ENCODE measurements around the gene HSD17B13. TPM values are rescaled to one million over a fixed set of nuclear protein-coding genes. Genes with fewer than 3 reads are reported as not detected.
A peak's percentile ranks its signal among the peaks of the same experiment; 100 is the strongest.

HSD17B13 gene
- total and polyA plus RNA-seq, 2 of the 13 experiments (the other 11 are each of a cell fraction or from before 2014, with no cell fraction given) = 0.04 to 0.15 TPM

GRCh38 chr4:87270144-87270543, 52.5 kb downstream of the HSD17B13 start (continued):
- TF ChIP-seq NFKBIZ (CRISPR knock-in tag; IDR thresholded peaks at IDR 0.05) (no peak), RXRB (CRISPR knock-in tag; IDR thresholded peaks at IDR 0.05; ENCODE audit: borderline replicate concordance) (0 out of 2 replicates have a peak, but pooled peaks have one; percentile 15), MBNL3 (CRISPR knock-in tag; conservative IDR thresholded peaks at IDR 0.05) (no peak), POGZ (CRISPR knock-in tag; IDR thresholded peaks at IDR 0.05) (no peak), CREB3 (CRISPR knock-in tag; IDR thresholded peaks at IDR 0.05) (no peak), KLF6 (CRISPR knock-in tag; IDR thresholded peaks at IDR 0.05) (no peak), ATF5 (CRISPR knock-in tag; IDR thresholded peaks at IDR 0.05; ENCODE audit: low read depth) (no peak), RAD21 (CRISPR knock-in tag; IDR thresholded peaks at IDR 0.05) (peak; percentile 87), CBFB (CRISPR knock-in tag; IDR thresholded peaks at IDR 0.05) (no peak), SP5 (CRISPR knock-in tag; IDR thresholded peaks at IDR 0.05; ENCODE audit: borderline replicate concordance, low read depth) (no peak), PCBP1 (IDR thresholded peaks at IDR 0.05; ENCODE audit: borderline replicate concordance, low read depth, low read length) (no peak), SMAD1 (CRISPR knock-in tag; IDR thresholded peaks at IDR 0.05; ENCODE audit: borderline replicate concordance, low read depth) (no peak), CTCF (CRISPR knock-in tag; IDR thresholded peaks at IDR 0.05) (peak; percentile 82), ZNF746 (CRISPR knock-in tag; IDR thresholded peaks at IDR 0.05) (no peak), DR1 (CRISPR knock-in tag; IDR thresholded peaks at IDR 0.05) (no peak), ZNF703 (CRISPR knock-in tag; IDR thresholded peaks at IDR 0.05; ENCODE audit: borderline replicate concordance) (no peak), ZNF564 (CRISPR knock-in tag; IDR thresholded peaks at IDR 0.05) (no peak), REST (IDR thresholded peaks at IDR 0.05; ENCODE audit: borderline replicate concordance in 1 of 2, low read depth in 1 of 2, low read length in 2 of 2) (no peak), SNAPC2 (CRISPR knock-in tag; IDR thresholded peaks at IDR 0.05) (no peak)
- TF ChIP-seq, protein P1, sequence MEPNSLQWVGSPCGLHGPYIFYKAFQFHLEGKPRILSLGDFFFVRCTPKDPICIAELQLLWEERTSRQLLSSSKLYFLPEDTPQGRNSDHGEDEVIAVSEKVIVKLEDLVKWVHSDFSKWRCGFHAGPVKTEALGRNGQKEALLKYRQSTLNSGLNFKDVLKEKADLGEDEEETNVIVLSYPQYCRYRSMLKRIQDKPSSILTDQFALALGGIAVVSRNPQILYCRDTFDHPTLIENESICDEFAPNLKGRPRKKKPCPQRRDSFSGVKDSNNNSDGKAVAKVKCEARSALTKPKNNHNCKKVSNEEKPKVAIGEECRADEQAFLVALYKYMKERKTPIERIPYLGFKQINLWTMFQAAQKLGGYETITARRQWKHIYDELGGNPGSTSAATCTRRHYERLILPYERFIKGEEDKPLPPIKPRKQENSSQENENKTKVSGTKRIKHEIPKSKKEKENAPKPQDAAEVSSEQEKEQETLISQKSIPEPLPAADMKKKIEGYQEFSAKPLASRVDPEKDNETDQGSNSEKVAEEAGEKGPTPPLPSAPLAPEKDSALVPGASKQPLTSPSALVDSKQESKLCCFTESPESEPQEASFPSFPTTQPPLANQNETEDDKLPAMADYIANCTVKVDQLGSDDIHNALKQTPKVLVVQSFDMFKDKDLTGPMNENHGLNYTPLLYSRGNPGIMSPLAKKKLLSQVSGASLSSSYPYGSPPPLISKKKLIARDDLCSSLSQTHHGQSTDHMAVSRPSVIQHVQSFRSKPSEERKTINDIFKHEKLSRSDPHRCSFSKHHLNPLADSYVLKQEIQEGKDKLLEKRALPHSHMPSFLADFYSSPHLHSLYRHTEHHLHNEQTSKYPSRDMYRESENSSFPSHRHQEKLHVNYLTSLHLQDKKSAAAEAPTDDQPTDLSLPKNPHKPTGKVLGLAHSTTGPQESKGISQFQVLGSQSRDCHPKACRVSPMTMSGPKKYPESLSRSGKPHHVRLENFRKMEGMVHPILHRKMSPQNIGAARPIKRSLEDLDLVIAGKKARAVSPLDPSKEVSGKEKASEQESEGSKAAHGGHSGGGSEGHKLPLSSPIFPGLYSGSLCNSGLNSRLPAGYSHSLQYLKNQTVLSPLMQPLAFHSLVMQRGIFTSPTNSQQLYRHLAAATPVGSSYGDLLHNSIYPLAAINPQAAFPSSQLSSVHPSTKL (CRISPR knock-in tag; IDR thresholded peaks at IDR 0.05) = peak; percentile 40; the same call in 1 of the 2 replicates
